Liver (tissue), 9 donors: ENCODE measurements around the gene ENPP3. TPM values are rescaled to one million over a fixed set of nuclear protein-coding genes. Genes with fewer than 3 reads are reported as not detected.

Experiments used
- DNase-seq: peaks from one replicate; pipeline ENCODE4 v3.0.0-alpha.2; 2017; ENCODE audit warnings: low spot score
- H3K27ac ChIP-seq, 2 donors: one replicate each; pipeline ENCODE4 v1.7.0; 2013; ENCODE audit warnings: inconsistent platforms in 2 of 2, low read length in 2 of 2, control low read depth in 1 of 2, low read depth in 1 of 2, mild to moderate bottlenecking in 1 of 2
- H3K27me3 ChIP-seq, 4 donors: one replicate each; pipeline versions ENCODE4 v1.6.1 to v1.7.0; 2013; ENCODE audit warnings: low read length in 3 of 4, inconsistent platforms in 1 of 4, mild to moderate bottlenecking in 1 of 4, moderate library complexity in 1 of 4; ENCODE audit not compliant: control insufficient read depth in 4 of 4, insufficient read depth in 4 of 4
- H3K36me3 ChIP-seq, 4 donors: one replicate each; pipeline versions ENCODE4 v1.6.1 to v1.7.0; 2013; ENCODE audit warnings: low read length in 3 of 4, mild to moderate bottlenecking in 3 of 4, low read depth in 1 of 4, moderate library complexity in 1 of 4; ENCODE audit not compliant: control insufficient read depth in 4 of 4, insufficient read depth in 3 of 4
- H3K4me1 ChIP-seq, 4 donors: one replicate each; pipeline versions ENCODE4 v1.6.1 to v1.7.0; 2013; ENCODE audit warnings: low read length in 3 of 4, mild to moderate bottlenecking in 3 of 4, moderate library complexity in 1 of 4; ENCODE audit not compliant: control insufficient read depth in 4 of 4, insufficient read depth in 4 of 4
- H3K4me3 ChIP-seq, 3 donors: one replicate each; pipeline versions ENCODE4 v1.6.1 to v1.7.0; 2013; ENCODE audit warnings: low read length in 3 of 3, control low read depth in 1 of 3, low read depth in 1 of 3, mild to moderate bottlenecking in 1 of 3
- H3K9ac ChIP-seq, 2 donors: one replicate each; pipeline ENCODE4 v1.7.0; 2013; ENCODE audit warnings: low read length in 2 of 2, mild to moderate bottlenecking in 2 of 2, moderate library complexity in 2 of 2, control low read depth in 1 of 2, low read depth in 1 of 2
- H3K9me3 ChIP-seq, 4 donors: one replicate each; pipeline versions ENCODE4 v1.6.1 to v1.7.0; 2013; ENCODE audit warnings: low read length in 3 of 4; ENCODE audit not compliant: control insufficient read depth in 4 of 4
- ATF3 ChIP-seq: IDR thresholded peaks from 2 replicates; pipeline ENCODE4 v1.6.1; 2016; ENCODE audit warnings: antibody characterized with exemption
- CTCF ChIP-seq: fragments of 150-350 bp; IDR thresholded peaks from 2 replicates; pipeline ENCODE4 v1.5.1; 2017; ENCODE audit warnings: improper control_type of control experiment, low read depth, low read length; ENCODE audit not compliant: missing input control
- EGR1 ChIP-seq, 2 donors: IDR thresholded peaks; 2 replicates each; pipeline ENCODE4 v1.6.1; 2016 to 2018; ENCODE audit warnings: antibody characterized with exemption in 2 of 2, low read depth in 2 of 2
- FOXA1 ChIP-seq: IDR thresholded peaks from 2 replicates; pipeline ENCODE4 v1.6.1; 2016; ENCODE audit warnings: antibody characterized with exemption
- FOXA2 ChIP-seq: IDR thresholded peaks from 2 replicates; pipeline ENCODE4 v1.6.1; 2016; ENCODE audit warnings: antibody characterized with exemption
- GABPA ChIP-seq, 2 donors: IDR thresholded peaks in 1 of 2; conservative IDR thresholded peaks in 1 of 2; 2 replicates each; pipeline ENCODE4 v1.6.1; 2016; ENCODE audit warnings: antibody characterized with exemption in 2 of 2, mild to moderate bottlenecking in 1 of 2, moderate library complexity in 1 of 2
- HNF4A ChIP-seq, 2 donors: conservative IDR thresholded peaks; 2 replicates each; pipeline ENCODE4 v1.6.1; 2016; ENCODE audit warnings: antibody characterized with exemption in 2 of 2, mild to moderate bottlenecking in 2 of 2
- HNF4G ChIP-seq: IDR thresholded peaks from 2 replicates; pipeline ENCODE4 v1.6.1; 2016; ENCODE audit warnings: antibody characterized with exemption
- JUND ChIP-seq, 2 donors: IDR thresholded peaks; 2 replicates each; pipeline ENCODE4 v1.6.1; 2016; ENCODE audit warnings: antibody characterized with exemption in 2 of 2
- MAX ChIP-seq: IDR thresholded peaks from 2 replicates; pipeline ENCODE4 v1.6.1; 2016; ENCODE audit warnings: antibody characterized with exemption
- NR2F2 ChIP-seq: IDR thresholded peaks from 2 replicates; pipeline ENCODE4 v1.6.1; 2016; ENCODE audit warnings: antibody characterized with exemption
- RAD21 ChIP-seq, 2 donors: IDR thresholded peaks; 2 replicates each; pipeline ENCODE4 v1.6.1; 2016; ENCODE audit warnings: antibody characterized with exemption in 2 of 2, mild to moderate bottlenecking in 2 of 2
- REST ChIP-seq: IDR thresholded peaks from 2 replicates; pipeline ENCODE4 v1.6.1; 2016; ENCODE audit warnings: antibody characterized with exemption, mild to moderate bottlenecking
- RXRA ChIP-seq, 2 donors: IDR thresholded peaks; 2 replicates each; pipeline ENCODE4 v1.6.1; 2017 to 2018; ENCODE audit warnings: antibody characterized with exemption in 2 of 2, mild to moderate bottlenecking in 1 of 2
- SP1 ChIP-seq: IDR thresholded peaks from 2 replicates; pipeline ENCODE4 v1.6.1; 2018; ENCODE audit warnings: antibody characterized with exemption, mild to moderate bottlenecking
- TAF1 ChIP-seq: conservative IDR thresholded peaks from 2 replicates; pipeline ENCODE4 v1.6.1; 2016; ENCODE audit warnings: antibody characterized with exemption, mild to moderate bottlenecking
- YY1 ChIP-seq: IDR thresholded peaks from 2 replicates; pipeline ENCODE4 v1.6.1; 2016; ENCODE audit warnings: antibody characterized with exemption, mild to moderate bottlenecking
- ZBTB33 ChIP-seq: IDR thresholded peaks from 2 replicates; pipeline ENCODE4 v1.6.1; 2016; ENCODE audit warnings: antibody characterized with exemption
- WGBS: extraction: QIAGEN DNeasy Blood & Tissue Kit; methylation state at CpG from one replicate; pipeline ENCODE4 v1.1.7; 2013; 5-methylcytosine and 5-hydroxymethylcytosine counted together
- polyA plus RNA-seq, 2 donors: library from polyadenylated mRNA; stranded (reverse) in 1 of 2; unstranded in 1 of 2; fragments of 200-250 nt in 1 of 2; fragments of >200 nt in 1 of 2; fragmentation: Nextera tagmentation in 1 of 2; extraction: Ambion mirVana in 1 of 2; gene quantifications; one replicate each; pipeline versions ENCODE4 v1.2.1 to v1.2.3, GENCODE V29; 2013 to 2015
- total RNA-seq, 2 donors: library from RNA; depleted of rRNA; stranded (reverse); fragments of >200 nt; gene quantifications; one replicate each; pipeline ENCODE4 v1.2.3, GENCODE V29; 2014
- donor health status: healthy.
- donor health status: healthy.
- donor health status: healthy.
- donor health status: healthy.
- donor health status: healthy.

ENPP3 gene
- total and polyA plus RNA-seq, 4 donors: 0.51 to 6.1 (median 1.1) TPM

- Histone ChIP-seq H3K27ac (no peak overlapping the region), H3K27me3 (no peaks in the 10 kb centered on the region), H3K4me1 (peaks cover 0 to 6% (median 0%) of the 10 kb centered on the region in 4 donors), H3K9ac (no peak overlapping the region), H3K36me3 (no peaks in the 10 kb centered on the region), H3K9me3 (no peaks in the 10 kb centered on the region), H3K4me3 (no peak overlapping the region)
- WGBS: 98% methylated on average over 1 of the region's 1 CpG
- DNase-seq: no peak
- no peak for TF ChIP-seq ATF3
- TF ChIP-seq ZBTB33: no peak
- no peak for TF ChIP-seq REST
- TF ChIP-seq FOXA2: no peak
- no peak for TF ChIP-seq SP1
- TF ChIP-seq HNF4A (conservative IDR thresholded peaks at IDR 0.05): no peak
- TF ChIP-seq FOXA1: no peak
- TF ChIP-seq HNF4G: no peak
- no peak for TF ChIP-seq CTCF
- TF ChIP-seq GABPA (IDR thresholded peaks at IDR 0.05 in 1 of 2, conservative IDR thresholded peaks at IDR 0.05 in 1 of 2): no peak
- TF ChIP-seq YY1: no peak
- no peak for TF ChIP-seq RAD21 (IDR thresholded peaks at IDR 0.05)
- no peak for TF ChIP-seq EGR1 (IDR thresholded peaks at IDR 0.05; ENCODE audit: low read depth in 2 of 2)
- TF ChIP-seq NR2F2: no peak
- no peak for TF ChIP-seq RXRA (IDR thresholded peaks at IDR 0.05)
- TF ChIP-seq JUND (IDR thresholded peaks at IDR 0.05): no peak
- TF ChIP-seq TAF1: no peak
- no peak for TF ChIP-seq MAX
Observed at GRCh38 chr6:131641554-131641953, 4.5 kb downstream of the ENPP3 start.
